ENCODE data around the gene SLC24A4.
"Not testable (repeated sequence)": the region's sequence is repeated elsewhere in the genome, so short reads cannot be mapped to it uniquely, and the experiment has no call there.

Gene SLC24A4

GRCh38 chr14:92524602-92525185 is 201.7 kb downstream of the SLC24A4 start:
- no peak for DNase-seq (ENCODE audit: low read depth)

GRCh38 chr14:92525322-92526095 is 202.5 kb downstream of the SLC24A4 start:
- DNase-seq (ENCODE audit: low read depth) = no peak

More at GRCh38 chr14:92524602-92525185, 201.7 kb downstream of the SLC24A4 start:
- H3K4me3 ChIP-seq (ENCODE audit: low read depth, low read length) = no peak overlapping the region

GRCh38 chr14:92527721-92528120 is 204.8 kb downstream of the SLC24A4 start:
- no peak overlapping the region for H3K4me3 ChIP-seq (ENCODE audit: low read depth, low read length)
- DNase-seq (ENCODE audit: low read depth) = no peak

More at GRCh38 chr14:92525322-92526095, 202.5 kb downstream of the SLC24A4 start:
- H3K4me3 ChIP-seq (ENCODE audit: low read depth, low read length) = no peak overlapping the region

GRCh38 chr14:92528486-92529100 is 205.6 kb downstream of the SLC24A4 start:
- no peak overlapping the region for H3K4me3 ChIP-seq (ENCODE audit: low read depth, low read length)
- DNase-seq (ENCODE audit: low read depth) = no peak

GRCh38 chr14:92529903-92530302 is 206.9 kb downstream of the SLC24A4 start:
- H3K4me3 ChIP-seq (ENCODE audit: low read depth, low read length) = no peak overlapping the region
- DNase-seq (ENCODE audit: low read depth) = no peak

GRCh38 chr14:92531106-92531873 is 208.3 kb downstream of the SLC24A4 start:
- DNase-seq (ENCODE audit: low read depth) = no peak
- no peak overlapping the region for H3K4me3 ChIP-seq (ENCODE audit: low read depth, low read length)

- no peak for DNase-seq (ENCODE audit: low read depth)
- no peak overlapping the region for H3K4me3 ChIP-seq (ENCODE audit: low read depth, low read length)
These were observed 209.7 kb downstream of the SLC24A4 start for GRCh38 chr14:92532490-92533163.

- DNase-seq (ENCODE audit: low read depth) = no peak
- no peak overlapping the region for H3K4me3 ChIP-seq (ENCODE audit: low read depth, low read length)
These were observed 212.1 kb downstream of the SLC24A4 start for GRCh38 chr14:92534932-92535643.

- H3K4me3 ChIP-seq (ENCODE audit: low read depth, low read length) = not testable (repeated sequence)
- peak; percentile 58 for DNase-seq (ENCODE audit: low read depth)
These were observed 213.3 kb downstream of the SLC24A4 start for GRCh38 chr14:92536231-92536630.

- no peak for DNase-seq (ENCODE audit: low read depth)
- no peak overlapping the region for H3K4me3 ChIP-seq (ENCODE audit: low read depth, low read length)
These were observed 215.5 kb downstream of the SLC24A4 start for GRCh38 chr14:92538412-92538985.

- H3K4me3 ChIP-seq (ENCODE audit: low read depth, low read length) = no peak overlapping the region
- DNase-seq (ENCODE audit: low read depth) = no peak
These were observed 216.5 kb downstream of the SLC24A4 start for GRCh38 chr14:92539419-92539818.

GRCh38 chr14:92539875-92540274 is 216.9 kb downstream of the SLC24A4 start:
- no peak overlapping the region for H3K4me3 ChIP-seq (ENCODE audit: low read depth, low read length)
- DNase-seq (ENCODE audit: low read depth) = no peak

- no peak overlapping the region for H3K4me3 ChIP-seq (ENCODE audit: low read depth, low read length)
- DNase-seq (ENCODE audit: low read depth) = peak; percentile 99
These were observed 217.6 kb downstream of the SLC24A4 start for GRCh38 chr14:92540472-92541048.

- H3K4me3 ChIP-seq (ENCODE audit: low read depth, low read length) = no peak overlapping the region
- no peak for DNase-seq (ENCODE audit: low read depth)
These were observed 220.0 kb downstream of the SLC24A4 start for GRCh38 chr14:92542766-92543554.

- no peak for DNase-seq (ENCODE audit: low read depth)
- H3K4me3 ChIP-seq (ENCODE audit: low read depth, low read length) = no peak overlapping the region
These were observed 221.2 kb downstream of the SLC24A4 start for GRCh38 chr14:92544051-92544720.

- no peak for DNase-seq (ENCODE audit: low read depth)
- no peak overlapping the region for H3K4me3 ChIP-seq (ENCODE audit: low read depth, low read length)
These were observed 223.5 kb downstream of the SLC24A4 start for GRCh38 chr14:92546347-92547053.

Data from skeletal muscle cell (primary cell).